MM.1S (cell line): ENCODE data around the gene PTPRO.

ENCODE experiments used
- DNase-seq: peaks from one replicate; pipeline ENCODE4 v3.0.0-alpha.2; 2015
- H2AFZ ChIP-seq: fragments of 300-600 bp; sonication (generic); 2 replicates; pipeline ENCODE4 v1.6.0; 2016; ENCODE audit warnings: antibody characterized with exemption, low read length
- H3F3A ChIP-seq: fragments of 300-600 bp; sonication (generic); 2 replicates; pipeline ENCODE4 v1.6.1; 2016; ENCODE audit warnings: mild to moderate bottlenecking, antibody characterized with exemption, low read length, moderate library complexity, mixed read lengths; ENCODE audit not compliant: insufficient read depth
- H3K27ac ChIP-seq: fragments of 300-600 bp; sonication (generic); 2 replicates; pipeline ENCODE4 v1.5.1; 2016; ENCODE audit warnings: mild to moderate bottlenecking, low read length
- H3K27me3 ChIP-seq: fragments of 300-600 bp; sonication (generic); replicated peaks from 2 replicates; pipeline ENCODE4 v1.6.0; 2016; ENCODE audit warnings: low read length; ENCODE audit not compliant: insufficient read depth
- H3K36me3 ChIP-seq: fragments of 300-600 bp; sonication (generic); replicated peaks from 2 replicates; pipeline ENCODE4 v1.6.1; 2016; ENCODE audit warnings: mild to moderate bottlenecking, low read length, mixed read lengths; ENCODE audit not compliant: insufficient read depth
- H3K4me1 ChIP-seq: fragments of 300-600 bp; sonication (generic); 2 replicates; pipeline ENCODE4 v1.6.1; 2016; ENCODE audit warnings: low read length, mixed read lengths
- H3K4me2 ChIP-seq: fragments of 300-600 bp; sonication (generic); 2 replicates; pipeline ENCODE4 v1.6.0; 2016; ENCODE audit warnings: low read depth, low read length
- H3K4me3 ChIP-seq: fragments of 300-600 bp; sonication (generic); 2 replicates; pipeline ENCODE4 v1.5.1; 2016; ENCODE audit warnings: low read length, mixed read lengths
- H3K79me2 ChIP-seq: fragments of 300-600 bp; sonication (generic); 2 replicates; pipeline ENCODE4 v1.6.1; 2016; ENCODE audit warnings: mixed run types, low read length, mixed read lengths
- H3K9ac ChIP-seq: fragments of 300-600 bp; sonication (generic); 2 replicates; pipeline ENCODE4 v1.6.1; 2016; ENCODE audit warnings: low read length, mixed read lengths
- H3K9me2 ChIP-seq: fragments of 300-600 bp; sonication (generic); replicated peaks from 2 replicates; pipeline ENCODE4 v1.6.1; 2016; ENCODE audit warnings: mild to moderate bottlenecking, low read length, mixed read lengths; ENCODE audit not compliant: insufficient read depth
- H3K9me3 ChIP-seq: fragments of 300-600 bp; sonication (generic); replicated peaks from 2 replicates; pipeline ENCODE4 v1.6.1; 2016; ENCODE audit warnings: mild to moderate bottlenecking, low read length, mixed read lengths; ENCODE audit not compliant: insufficient read depth
- H4K20me1 ChIP-seq: fragments of 300-600 bp; sonication (generic); 2 replicates; pipeline ENCODE4 v1.6.1; 2016; ENCODE audit warnings: mild to moderate bottlenecking, low read length, moderate library complexity, mixed read lengths; ENCODE audit not compliant: insufficient read depth
- EZH2 ChIP-seq: fragments of 300-600 bp; sonication (generic); optimal IDR thresholded peaks from 2 replicates; pipeline ENCODE3; 2017; ENCODE audit warnings: low read depth, mild to moderate bottlenecking, antibody characterized with exemption, low read length, mixed read lengths
- EZH2phosphoT487 ChIP-seq: fragments of 300-600 bp; sonication (generic); IDR thresholded peaks from 2 replicates; pipeline ENCODE4 v1.6.1; 2018; ENCODE audit warnings: antibody characterized with exemption, low read length
- TF ChIP-seq, protein P1 (sequence below): fragments of 300-600 bp; sonication (generic); IDR thresholded peaks from 2 replicates; pipeline ENCODE4 v1.5.1; 2016; ENCODE audit warnings: antibody characterized with exemption, low read length, mixed read lengths

PTPRO gene

DNA sequence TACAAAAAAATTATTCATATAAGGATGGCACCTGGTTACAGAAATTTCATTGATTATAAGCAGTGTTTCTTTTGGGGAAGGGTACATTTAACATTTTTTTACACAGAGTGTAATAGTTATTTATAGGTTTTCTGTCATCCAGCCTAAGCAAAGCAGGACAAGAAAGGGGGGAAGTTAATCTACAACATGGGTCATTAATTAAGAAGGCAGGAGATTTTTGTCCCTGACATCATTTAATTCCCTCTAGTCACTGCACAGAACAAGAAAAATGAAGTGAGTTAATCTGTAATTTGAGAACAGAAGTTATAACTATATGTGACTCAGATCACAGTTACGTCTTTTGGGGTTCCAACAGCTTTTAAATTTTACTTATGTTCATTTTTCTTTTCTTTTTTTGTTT is 173.4 kb downstream of the PTPRO start:
- Histone ChIP-seq H3F3A (no peaks in the 10 kb centered on the region), H4K20me1 (no peaks in the 10 kb centered on the region), H3K36me3 (no peaks in the 10 kb centered on the region), H3K4me1 (no peaks in the 10 kb centered on the region), H3K27me3 (no peaks in the 10 kb centered on the region), H3K9me3 (no peaks in the 10 kb centered on the region), H2AFZ (no peak overlapping the region), H3K4me2 (no peak overlapping the region), H3K9me2 (no peaks in the 10 kb centered on the region), H3K79me2 (no peaks in the 10 kb centered on the region), H3K27ac (no peak overlapping the region), H3K9ac (no peak overlapping the region), H3K4me3 (no peak overlapping the region)
- no peak for DNase-seq
- no peak for TF ChIP-seq EZH2
- no peak for TF ChIP-seq EZH2phosphoT487
- TF ChIP-seq, protein P1, sequence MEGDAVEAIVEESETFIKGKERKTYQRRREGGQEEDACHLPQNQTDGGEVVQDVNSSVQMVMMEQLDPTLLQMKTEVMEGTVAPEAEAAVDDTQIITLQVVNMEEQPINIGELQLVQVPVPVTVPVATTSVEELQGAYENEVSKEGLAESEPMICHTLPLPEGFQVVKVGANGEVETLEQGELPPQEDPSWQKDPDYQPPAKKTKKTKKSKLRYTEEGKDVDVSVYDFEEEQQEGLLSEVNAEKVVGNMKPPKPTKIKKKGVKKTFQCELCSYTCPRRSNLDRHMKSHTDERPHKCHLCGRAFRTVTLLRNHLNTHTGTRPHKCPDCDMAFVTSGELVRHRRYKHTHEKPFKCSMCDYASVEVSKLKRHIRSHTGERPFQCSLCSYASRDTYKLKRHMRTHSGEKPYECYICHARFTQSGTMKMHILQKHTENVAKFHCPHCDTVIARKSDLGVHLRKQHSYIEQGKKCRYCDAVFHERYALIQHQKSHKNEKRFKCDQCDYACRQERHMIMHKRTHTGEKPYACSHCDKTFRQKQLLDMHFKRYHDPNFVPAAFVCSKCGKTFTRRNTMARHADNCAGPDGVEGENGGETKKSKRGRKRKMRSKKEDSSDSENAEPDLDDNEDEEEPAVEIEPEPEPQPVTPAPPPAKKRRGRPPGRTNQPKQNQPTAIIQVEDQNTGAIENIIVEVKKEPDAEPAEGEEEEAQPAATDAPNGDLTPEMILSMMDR, result no peak

DNA sequence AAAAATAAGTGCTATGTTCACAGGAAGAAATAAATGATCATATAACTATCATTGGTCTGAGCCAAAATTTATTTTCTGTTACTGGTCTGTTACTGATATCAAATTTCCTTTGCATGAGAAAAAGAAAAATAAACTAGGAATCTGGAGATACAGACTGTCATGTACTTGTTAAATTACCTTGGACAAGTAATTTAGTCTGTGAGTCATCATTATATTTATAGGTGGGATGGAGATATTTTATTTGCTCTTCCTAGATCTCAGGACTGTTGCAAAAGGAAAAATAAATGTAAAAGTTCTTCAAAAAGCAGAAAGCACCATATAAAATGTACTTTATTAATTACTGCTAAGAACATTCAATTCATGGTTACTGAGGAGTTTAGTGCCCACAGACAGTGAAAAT is 174.4 kb downstream of the PTPRO start:
- Histone ChIP-seq H3K79me2 (no peaks in the 10 kb centered on the region), H3K4me3 (no peak overlapping the region), H3K4me2 (no peak overlapping the region), H3K4me1 (no peaks in the 10 kb centered on the region), H3K36me3 (no peaks in the 10 kb centered on the region), H3K9ac (no peak overlapping the region), H3K9me2 (no peaks in the 10 kb centered on the region), H3K27me3 (no peaks in the 10 kb centered on the region), H4K20me1 (no peaks in the 10 kb centered on the region), H3K9me3 (no peaks in the 10 kb centered on the region), H3F3A (no peaks in the 10 kb centered on the region), H3K27ac (no peak overlapping the region), H2AFZ (no peak overlapping the region)
- TF ChIP-seq EZH2phosphoT487, result no peak
- TF ChIP-seq, protein P1, result no peak
- no peak for DNase-seq

DNA sequence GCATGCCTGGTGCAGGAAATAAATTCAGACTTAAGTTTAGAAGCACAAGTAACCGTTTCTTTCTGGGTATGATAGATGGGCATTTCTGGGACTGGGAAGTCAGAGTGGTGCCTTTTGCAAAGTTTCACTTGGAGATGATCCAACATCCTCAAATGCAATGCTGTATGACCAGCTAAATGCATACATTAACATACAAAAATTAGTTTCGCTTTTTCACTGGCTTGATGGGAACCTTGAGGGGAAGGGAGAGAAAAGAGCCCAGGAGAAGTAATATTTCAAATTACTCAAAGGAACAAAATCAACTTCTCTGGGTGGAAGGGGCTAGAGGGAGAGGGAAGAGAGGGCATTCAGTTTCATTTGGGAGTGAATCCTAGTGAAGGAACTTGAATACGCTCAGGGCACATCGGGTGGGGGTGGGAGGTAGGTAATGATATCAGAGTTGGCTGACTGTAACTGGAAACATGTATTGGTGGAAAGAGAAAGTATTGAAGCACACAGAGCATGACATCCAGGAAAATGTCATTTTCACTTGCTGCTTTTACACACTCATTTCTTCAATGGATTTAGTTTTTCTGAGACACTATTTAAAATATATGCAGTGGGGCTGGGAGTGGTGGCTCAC is 175.5 kb downstream of the PTPRO start:
- no peaks in the 10 kb centered on the region for H3F3A ChIP-seq
- H3K36me3 ChIP-seq, result no peaks in the 10 kb centered on the region
- DNase-seq, result no peak
- no peak overlapping the region for H3K4me3 ChIP-seq
- no peaks in the 10 kb centered on the region for H3K27me3 ChIP-seq
- H3K4me2 ChIP-seq, result no peak overlapping the region
- H3K79me2 ChIP-seq, result no peaks in the 10 kb centered on the region
- no peaks in the 10 kb centered on the region for H3K9me2 ChIP-seq
- H3K9ac ChIP-seq, result no peak overlapping the region
- no peak for TF ChIP-seq EZH2
- H2AFZ ChIP-seq, result no peak overlapping the region
- H3K4me1 ChIP-seq, result no peaks in the 10 kb centered on the region
- H4K20me1 ChIP-seq, result no peaks in the 10 kb centered on the region
- H3K27ac ChIP-seq, result no peak overlapping the region
- no peaks in the 10 kb centered on the region for H3K9me3 ChIP-seq

DNA sequence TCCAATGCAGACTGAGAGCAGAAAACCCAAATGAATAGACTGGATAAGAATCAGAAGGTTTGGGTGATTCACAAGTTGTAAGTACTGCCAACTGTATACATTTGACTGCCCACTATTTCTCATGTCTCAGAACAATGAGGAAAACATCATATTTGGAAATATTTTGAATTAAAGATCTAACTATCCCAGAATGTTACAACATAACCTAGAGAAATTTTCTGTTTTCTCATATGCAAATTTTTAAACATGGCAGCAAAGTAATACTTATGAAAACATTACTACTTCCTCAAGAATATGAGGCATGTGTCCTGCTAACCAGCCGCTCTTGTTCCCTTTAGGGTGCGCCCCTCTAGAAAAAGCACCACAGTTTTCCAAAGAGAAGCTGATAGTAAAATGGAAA is 179.9 kb downstream of the PTPRO start:
- Histone ChIP-seq H3K27ac (no peak overlapping the region), H3K4me3 (no peak overlapping the region), H3K9me3 (no peaks in the 10 kb centered on the region), H3K27me3 (no peaks in the 10 kb centered on the region), H2AFZ (no peak overlapping the region), H3K4me1 (no peaks in the 10 kb centered on the region), H3K36me3 (no peaks in the 10 kb centered on the region), H3K79me2 (no peaks in the 10 kb centered on the region), H3K9ac (no peak overlapping the region), H3K4me2 (no peak overlapping the region), H4K20me1 (no peaks in the 10 kb centered on the region), H3F3A (no peaks in the 10 kb centered on the region), H3K9me2 (no peaks in the 10 kb centered on the region)
- no peak for TF ChIP-seq EZH2
- no peak for TF ChIP-seq EZH2phosphoT487
- TF ChIP-seq, protein P1, result no peak
- DNase-seq, result no peak
